GM12878 (cell line): ENCODE results near the gene TMEM132D. TPM values are rescaled to one million over a fixed set of nuclear protein-coding genes. Genes with fewer than 3 reads are reported as not detected.

Experiments
- ATAC-seq: fragments of 200-7000 bp; cut with Tn5 transposase; 3 replicates; pipeline ENCODE4 v1.9.1; 2020; ENCODE audit warnings: mild to moderate bottlenecking, moderate library complexity
- BruUV-seq: library from RNA; stranded (reverse); fragments of 400-500 nt; replicated peaks from 2 replicates; lab custom pipeline; 2021; lab: Mats Ljungman, UMichigan
- CTCF ChIA-PET: fragments of 300-600 bp; sonication (Branson Sonifier 250); formaldehyde crosslinking; extraction: SDS; loops from one replicate; lab custom pipeline; 2021; ENCODE audit warnings: inconsistent platforms; lab: Yijun Ruan, JAX
- POLR2A ChIA-PET: fragments of 350-600 bp; formaldehyde crosslinking; extraction: SDS; loops from one replicate; lab custom pipeline; 2021; ENCODE audit warnings: inconsistent platforms; lab: Charles Lee
- RAD21 ChIA-PET: fragments of 300-600 bp; sonication (Branson Sonifier 250); formaldehyde crosslinking; loops from one replicate; lab custom pipeline; 2023; ENCODE audit warnings: antibody characterized with exemption; ENCODE audit not compliant: unreplicated experiment; lab: Charles Lee
- SMC1A ChIA-PET: fragments of 300-600 bp; sonication (Branson Sonifier 250); formaldehyde crosslinking; loops from one replicate; lab custom pipeline; 2023; ENCODE audit not compliant: unreplicated experiment, uncharacterized antibody; lab: Charles Lee
- DNase-seq: peaks from one replicate; pipeline ENCODE4 v3.0.0-alpha.2; 2011; ENCODE audit warnings: low read depth, low spot score
- FAIRE-seq: peaks from 3 replicates; lab custom pipeline; 2011; peaks lifted over from hg19 to GRCh38; lab: Jason Lieb, UNC
- H2AFZ ChIP-seq: 2 replicates; pipeline ENCODE4 v1.6.0; 2011; ENCODE audit warnings: low read depth, low read length, control low read depth; ENCODE audit not compliant: control insufficient read depth
- H3K27ac ChIP-seq: 2 replicates; pipeline ENCODE4 v1.5.1; 2011; ENCODE audit warnings: control low read depth; ENCODE audit not compliant: control insufficient read depth, insufficient read depth
- H3K27me3 ChIP-seq, 2 experiments: replicated peaks in 1 of 2; 2 replicates each; pipeline versions ENCODE4 v1.6.0 to v1.6.1; 2011; ENCODE audit warnings: low read length in 1 of 2; ENCODE audit not compliant: control insufficient read depth in 2 of 2, insufficient read depth in 2 of 2
- H3K36me3 ChIP-seq, 2 experiments: 2 replicates each; pipeline ENCODE4 v1.5.1; 2011; ENCODE audit warnings: low read length in 1 of 2; ENCODE audit not compliant: control insufficient read depth in 2 of 2, insufficient read depth in 2 of 2
- H3K4me1 ChIP-seq: 2 replicates; pipeline ENCODE4 v1.6.1; 2011; ENCODE audit warnings: mild to moderate bottlenecking, low read length, moderate library complexity, mixed read lengths; ENCODE audit not compliant: control insufficient read depth, insufficient read depth
- H3K4me2 ChIP-seq: 2 replicates; pipeline ENCODE4 v1.6.0; 2011; ENCODE audit warnings: control low read depth; ENCODE audit not compliant: control insufficient read depth, insufficient read depth
- H3K4me3 ChIP-seq: fragments of 200-600 bp; sonication (generic); 2 replicates; pipeline ENCODE4 v1.5.1; 2016
- H3K79me2 ChIP-seq: 2 replicates; pipeline ENCODE4 v1.6.0; 2011; ENCODE audit warnings: low read length; ENCODE audit not compliant: control insufficient read depth, insufficient read depth
- H3K9ac ChIP-seq: 2 replicates; pipeline ENCODE4 v1.8.0; 2011; ENCODE audit warnings: low read length, control low read depth, mixed read lengths; ENCODE audit not compliant: control insufficient read depth, insufficient read depth
- H3K9me3 ChIP-seq: replicated peaks from 3 replicates; pipeline ENCODE4 v1.5.1; 2011; ENCODE audit warnings: mild to moderate bottlenecking, low read length; ENCODE audit not compliant: control insufficient read depth, insufficient read depth
- H4K20me1 ChIP-seq: 2 replicates; pipeline ENCODE4 v1.6.0; 2011; ENCODE audit not compliant: control insufficient read depth, insufficient read depth
- CBFB ChIP-seq: IDR thresholded peaks from 2 replicates; pipeline ENCODE4 v1.6.1; 2016; ENCODE audit warnings: antibody characterized with exemption, low read depth
- CREM ChIP-seq: IDR thresholded peaks from 2 replicates; pipeline ENCODE4 v1.6.1; 2014; ENCODE audit warnings: antibody characterized with exemption, low read depth
- ELK1 ChIP-seq: IDR thresholded peaks from 2 replicates; pipeline ENCODE4 v1.6.1; 2012; ENCODE audit warnings: low read depth, low read length, improper control_type of control experiment
- EP300 ChIP-seq, 2 experiments: fragments of 150-350 bp in 1 of 2; IDR thresholded peaks; 2 replicates each; pipeline ENCODE4 v1.6.1; 2011 to 2012; ENCODE audit warnings: low read depth in 2 of 2, low read length in 2 of 2, borderline replicate concordance in 1 of 2, improper control_type of control experiment in 1 of 2, inconsistent platforms in 1 of 2; ENCODE audit not compliant: control insufficient read depth in 1 of 2
- IRF5 ChIP-seq: fragments of 450-650 bp; IDR thresholded peaks from 2 replicates; pipeline ENCODE4 v1.6.1; 2017; ENCODE audit warnings: borderline replicate concordance
- KLF5 ChIP-seq: fragments of 450-650 bp; IDR thresholded peaks from 2 replicates; pipeline ENCODE4 v1.6.1; 2014; ENCODE audit warnings: mild to moderate bottlenecking; ENCODE audit not compliant: partially characterized antibody
- MLLT1 ChIP-seq: fragments of 450-650 bp; IDR thresholded peaks from 2 replicates; pipeline ENCODE4 v1.6.1; 2016; ENCODE audit warnings: mild to moderate bottlenecking
- SMARCA5 ChIP-seq: fragments of 450-650 bp; IDR thresholded peaks from 2 replicates; pipeline ENCODE4 v1.6.1; 2017; ENCODE audit warnings: mild to moderate bottlenecking
- STAT3 ChIP-seq: IDR thresholded peaks from 2 replicates; pipeline ENCODE4 v1.6.1; 2011; ENCODE audit warnings: low read depth, low read length, improper control_type of control experiment
- SUPT20H ChIP-seq: IDR thresholded peaks from 2 replicates; pipeline ENCODE4 v1.6.1; 2011; ENCODE audit warnings: low read depth, mild to moderate bottlenecking, low read length, moderate library complexity, borderline replicate concordance; ENCODE audit not compliant: control insufficient read depth
- ZNF592 ChIP-seq: fragments of 450-650 bp; IDR thresholded peaks from 2 replicates; pipeline ENCODE4 v1.6.1; 2017; ENCODE audit warnings: mild to moderate bottlenecking, moderate library complexity
- WGBS: methylation state at CpG from one replicate; pipeline ENCODE4 v1.1.6; 2016; ENCODE audit warnings: low lambda C conversion rate; ENCODE audit not compliant: insufficient replicate concordance, insufficient coverage; ENCODE audit errors: missing lambda C conversion rate; 5-methylcytosine and 5-hydroxymethylcytosine counted together
- in situ Hi-C: fragments of 300-500 bp; cut with MboI; formaldehyde crosslinking; loops from 9 replicates; pipeline ENCODE4 v1.14.3; 2018; ENCODE audit warnings: mixed read lengths
- intact Hi-C: fragments of 100-400 bp; cut with micrococcal nuclease; formaldehyde crosslinking; loops from one replicate; pipeline ENCODE4 v1.14.2; 2022; ENCODE audit not compliant: unreplicated experiment
- polyA plus RNA-seq, 11 experiments: library from polyadenylated mRNA; depleted of rRNA in 4 of 11; unstranded in 6 of 11; stranded (reverse) in 5 of 11; fragments of >200 nt; fragmentation: Nextera tagmentation in 4 of 11; fragmentation: Illumina TruSeq in 1 of 11; extraction: Ambion mirVana in 4 of 11; extraction: Trizol in 1 of 11; gene quantifications; 1 replicate in 1 of 11; 2 replicates in 10 of 11; pipeline versions ENCODE4 v1.2.1 to v1.2.3, GENCODE V29; 2011 to 2016; ENCODE audit warnings: inconsistent platforms in 2 of 11, missing spikeins in 2 of 11, low read depth in 1 of 11
- total RNA-seq, 4 experiments: library from RNA; depleted of rRNA in 3 of 4; stranded (reverse); fragments of >200 nt in 3 of 4; fragmentation: Illumina TruSeq in 1 of 4; extraction: Trizol in 1 of 4; gene quantifications; 2 replicates each; pipeline versions ENCODE4 v1.2.1 to v1.2.3, GENCODE V29; 2013 to 2021

TMEM132D gene
- total and polyA plus RNA-seq, 10 of the 15 experiments (the other 5 are each of a cell fraction or from before 2014, with no cell fraction given) = under 0.01 to 0.12 (median 0.02) TPM; not detected in 3

- BruUV-seq = no TSS peak
- ATAC-seq = no peak
- in situ Hi-C loops = no loop called here
Observed at GRCh38 chr12:129185855-129186254, 718.0 kb downstream of the TMEM132D start.

More at GRCh38 chr12:129185855-129186254, 718.0 kb downstream of the TMEM132D start:
- no peaks in the 10 kb centered on the region for H3K36me3 ChIP-seq
- intact Hi-C loops = no loop called here
- H3K27ac ChIP-seq = no peak overlapping the region
- TF ChIP-seq ELK1 = no peak
- no peak for TF ChIP-seq CREM
- no peak for TF ChIP-seq SUPT20H
- TF ChIP-seq ZNF592 = no peak
- TF ChIP-seq STAT3 = no peak
- TF ChIP-seq CBFB = no peak
- no peak for TF ChIP-seq IRF5
- no peak for TF ChIP-seq KLF5
- no peak for TF ChIP-seq MLLT1
- TF ChIP-seq SMARCA5 = no peak
- TF ChIP-seq EP300 (IDR thresholded peaks at IDR 0.05; ENCODE audit: borderline replicate concordance in 1 of 2, control insufficient read depth in 1 of 2, low read depth in 2 of 2, low read length in 2 of 2) = no peak
- no peaks in the 10 kb centered on the region for H4K20me1 ChIP-seq
- POLR2A ChIA-PET = no interaction called here
- H3K27me3 ChIP-seq = no peaks in the 10 kb centered on the region
- RAD21 ChIA-PET = no interaction called here
- 43% methylated on average over 3 of the region's 3 CpGs for WGBS
- FAIRE-seq = no peak
- H3K4me2 ChIP-seq = no peak overlapping the region
- CTCF ChIA-PET = no interaction called here
- no peaks in the 10 kb centered on the region for H3K79me2 ChIP-seq
- H3K9me3 ChIP-seq = no peaks in the 10 kb centered on the region
- H2AFZ ChIP-seq = no peak overlapping the region
- DNase-seq = no peak
- H3K4me3 ChIP-seq = no peak overlapping the region
- SMC1A ChIA-PET = no interaction called here
- H3K9ac ChIP-seq = no peak overlapping the region
- H3K4me1 ChIP-seq = no peaks in the 10 kb centered on the region
